Endothelial cell of umbilical vein (primary cell): ENCODE results near the gene KRTAP11-1. TPM values are rescaled to one million over a fixed set of nuclear protein-coding genes. Genes with fewer than 3 reads are reported as not detected.

Experiments
- BruUV-seq: library from RNA; stranded (reverse); fragments of 400-500 nt; replicated peaks from 2 replicates; lab custom pipeline; 2021; lab: Mats Ljungman, UMichigan
- CTCF ChIA-PET: fragments of 300-600, 350-600 bp; sonication (Branson Sonifier 250); formaldehyde crosslinking; loops from one replicate; lab custom pipeline; 2021; ENCODE audit warnings: antibody characterized with exemption, inconsistent platforms; lab: Charles Lee
- POLR2A ChIA-PET: fragments of 300-600, 350-600 bp; sonication (Branson Sonifier 250); formaldehyde crosslinking; loops from one replicate; lab custom pipeline; 2021; ENCODE audit warnings: antibody characterized with exemption, inconsistent platforms; lab: Charles Lee
- DNase-seq: peaks from one replicate; pipeline ENCODE4 v3.0.0-alpha.2; 2011; ENCODE audit warnings: low read depth, low spot score
- FAIRE-seq: peaks from 2 replicates; lab custom pipeline; 2011; peaks lifted over from hg19 to GRCh38; lab: Jason Lieb, UNC
- H2AFZ ChIP-seq: 2 replicates; pipeline ENCODE4 v1.6.0; 2012; ENCODE audit warnings: low read depth, low read length, control low read depth, inconsistent platforms
- H3K27ac ChIP-seq: 2 replicates; pipeline ENCODE4 v1.5.1; 2011; ENCODE audit warnings: low read depth, mild to moderate bottlenecking, control low read depth, low read length, moderate library complexity; ENCODE audit not compliant: insufficient read depth
- H3K27me3 ChIP-seq, 2 experiments: 2 replicates each; pipeline versions ENCODE4 v1.6.0 to v1.6.1; 2011; ENCODE audit warnings: low read length in 2 of 2, mixed read lengths in 1 of 2; ENCODE audit not compliant: control insufficient read depth in 2 of 2, insufficient read depth in 2 of 2
- H3K36me3 ChIP-seq, 2 experiments: 2 replicates in 1 of 2; 3 replicates in 1 of 2; pipeline ENCODE4 v1.5.1; 2011; ENCODE audit warnings: low read length in 2 of 2, mild to moderate bottlenecking in 1 of 2, moderate library complexity in 1 of 2; ENCODE audit not compliant: control insufficient read depth in 2 of 2, insufficient read depth in 2 of 2; ENCODE audit errors: extremely low read depth in 1 of 2
- H3K4me1 ChIP-seq: 3 replicates; pipeline ENCODE4 v1.5.1; 2011; ENCODE audit warnings: mild to moderate bottlenecking, low read length; ENCODE audit not compliant: control insufficient read depth, insufficient read depth; ENCODE audit errors: extremely low read depth
- H3K4me2 ChIP-seq: 2 replicates; pipeline ENCODE4 v1.6.1; 2011; ENCODE audit warnings: low read length, control low read depth, mixed read lengths; ENCODE audit not compliant: insufficient read depth
- H3K4me3 ChIP-seq, 3 experiments: fragments of 200-600 bp in 1 of 3; sonication (generic), shearing (Covaris generic) in 1 of 3; replicated peaks in 1 of 3; 2 replicates each; pipeline ENCODE4 v1.5.1; 2011 to 2016; ENCODE audit warnings: control low read depth in 3 of 3, low read length in 3 of 3, mild to moderate bottlenecking in 2 of 3, inconsistent platforms in 1 of 3, low read depth in 1 of 3, moderate library complexity in 1 of 3; ENCODE audit not compliant: insufficient read depth in 1 of 3
- H3K79me2 ChIP-seq: 2 replicates; pipeline ENCODE4 v1.6.0; 2012; ENCODE audit warnings: low read length, inconsistent platforms; ENCODE audit not compliant: control insufficient read depth, insufficient read depth
- H3K9ac ChIP-seq: replicated peaks from 2 replicates; pipeline ENCODE3; 2011; ENCODE audit warnings: low read length, control low read depth; ENCODE audit not compliant: insufficient read depth; ENCODE audit errors: extremely low read depth
- H3K9me1 ChIP-seq: replicated peaks from 3 replicates; pipeline ENCODE4 v1.6.0; 2011; ENCODE audit warnings: mild to moderate bottlenecking, low read length; ENCODE audit not compliant: control insufficient read depth, insufficient read depth; ENCODE audit errors: extremely low read depth
- H3K9me3 ChIP-seq: replicated peaks from 2 replicates; pipeline ENCODE4 v1.5.1; 2012; ENCODE audit warnings: low read length, inconsistent platforms; ENCODE audit not compliant: control insufficient read depth, insufficient read depth
- H4K20me1 ChIP-seq: replicated peaks from 2 replicates; pipeline ENCODE3; 2011; ENCODE audit warnings: mild to moderate bottlenecking, low read length; ENCODE audit not compliant: control insufficient read depth, insufficient read depth; ENCODE audit errors: extremely low read depth
- EZH2 ChIP-seq: IDR thresholded peaks from 2 replicates; pipeline ENCODE4 v1.6.1; 2012; ENCODE audit warnings: borderline replicate concordance, low read depth, mild to moderate bottlenecking, moderate library complexity, low read length, inconsistent platforms; ENCODE audit not compliant: severe bottlenecking
- FOS ChIP-seq: IDR thresholded peaks from 2 replicates; pipeline ENCODE4 v1.6.1; 2011; ENCODE audit warnings: mild to moderate bottlenecking, low read length, moderate library complexity, borderline replicate concordance; ENCODE audit not compliant: insufficient read depth
- GATA2 ChIP-seq: IDR thresholded peaks from 2 replicates; pipeline ENCODE4 v1.7.0; 2011; ENCODE audit warnings: low read depth, mild to moderate bottlenecking, moderate library complexity, mixed read lengths, low read length; ENCODE audit not compliant: insufficient read length, insufficient read depth
- JUN ChIP-seq: IDR thresholded peaks from 2 replicates; pipeline ENCODE4 v1.6.1; 2011; ENCODE audit warnings: borderline replicate concordance, low read depth; ENCODE audit not compliant: insufficient read length, insufficient read depth
- MYC ChIP-seq: IDR thresholded peaks from one replicate; pipeline ENCODE4 v1.6.1; 2011; ENCODE audit warnings: mild to moderate bottlenecking, low read depth, low read length
- POLR2A ChIP-seq: IDR thresholded peaks from 2 replicates; pipeline ENCODE4 v1.6.1; 2012; ENCODE audit warnings: low read depth, mild to moderate bottlenecking, control low read depth, low read length
- POLR2AphosphoS5 ChIP-seq: IDR thresholded peaks from 2 replicates; pipeline ENCODE4 v1.6.1; 2012; ENCODE audit warnings: low read depth, mild to moderate bottlenecking, control low read depth, low read length, moderate library complexity; ENCODE audit not compliant: insufficient read depth
- dilution Hi-C: fragments of 300-500 bp; cut with MboI; formaldehyde crosslinking; loops from one replicate; pipeline ENCODE4 v1.15.0; 2019; ENCODE audit warnings: low sequenced_read_pairs; ENCODE audit not compliant: extremely low pct_ligation_motif_present
- intact Hi-C: fragments of 100-400 bp; cut with micrococcal nuclease; formaldehyde crosslinking; loops from one replicate; pipeline ENCODE4 v1.10.0; 2022
- polyA plus RNA-seq, 4 experiments: library from polyadenylated mRNA; depleted of rRNA in 3 of 4; stranded (reverse) in 3 of 4; unstranded in 1 of 4; fragments of >200 nt; gene quantifications; 2 replicates each; pipeline versions ENCODE4 v1.2.1 to v1.2.3, GENCODE V29; 2011 to 2012; ENCODE audit warnings: missing spikeins in 1 of 4
- total RNA-seq: library from RNA; stranded (reverse); gene quantifications from 2 replicates; pipeline ENCODE4 v1.2.3, GENCODE V29; 2021
- TF ChIP-seq, protein P1 (sequence below), 2 donors: IDR thresholded peaks; 1 replicate in 1 of 2; 2 replicates in 1 of 2; pipeline ENCODE4 v1.5.1; 2011; ENCODE audit warnings: low read length in 2 of 2, mild to moderate bottlenecking in 2 of 2, moderate library complexity in 2 of 2, control low read depth in 1 of 2, inconsistent platforms in 1 of 2, low read depth in 1 of 2; ENCODE audit not compliant: insufficient read depth in 1 of 2; ENCODE audit errors: extremely low read depth in 1 of 2
- TF ChIP-seq, protein P2 (sequence below): IDR thresholded peaks from 2 replicates; pipeline ENCODE4 v1.6.1; 2011; ENCODE audit not compliant: insufficient read depth, insufficient read length

Gene KRTAP11-1
- total and polyA plus RNA-seq, 2 donors (not counting 3 experiments of a cell fraction or from before 2014, with no cell fraction given) = not detected

DNA sequence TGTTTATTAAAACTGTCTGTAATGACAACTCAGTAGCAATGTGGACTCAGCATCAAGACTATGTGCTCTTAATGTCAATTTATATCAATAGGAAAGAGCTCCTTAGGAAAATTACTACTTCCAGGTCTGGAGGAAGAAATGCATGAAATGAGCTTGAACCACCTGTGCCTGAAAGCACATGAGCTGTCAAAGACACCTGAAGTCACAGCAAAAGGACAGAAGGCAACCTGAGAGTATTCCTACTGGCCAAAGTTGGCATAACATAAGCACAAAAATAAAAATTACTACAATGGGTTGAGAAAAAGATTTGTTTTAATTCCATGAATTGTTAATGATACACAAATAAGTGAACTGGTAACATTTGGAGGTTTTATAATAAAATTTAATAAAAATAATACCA, 38.4 kb downstream of the KRTAP11-1 start:
- Histone ChIP-seq H3K4me1 (no peaks in the 10 kb centered on the region), H4K20me1 (no peaks in the 10 kb centered on the region), H3K9me1 (no peaks in the 10 kb centered on the region), H3K79me2 (no peaks in the 10 kb centered on the region), H3K9ac (no peak overlapping the region), H3K4me3 (no peak overlapping the region), H3K27me3 (no peaks in the 10 kb centered on the region), H3K27ac (no peak overlapping the region), H2AFZ (no peak overlapping the region), H3K4me2 (no peak overlapping the region), H3K36me3 (no peaks in the 10 kb centered on the region), H3K9me3 (peaks cover 2% of the 10 kb centered on the region)
- dilution Hi-C loops (no loop called here), intact Hi-C loops (no loop called here)
- BruUV-seq = no TSS peak
- ChIA-PET CTCF (no interaction called here), POLR2A (no interaction called here)
- FAIRE-seq (no peak), DNase-seq (no peak)
- TF ChIP-seq FOS (no peak), MYC (no peak), EZH2 (no peak), JUN (no peak), GATA2 (no peak), POLR2AphosphoS5 (no peak), POLR2A (no peak)
- TF ChIP-seq, protein P1, sequence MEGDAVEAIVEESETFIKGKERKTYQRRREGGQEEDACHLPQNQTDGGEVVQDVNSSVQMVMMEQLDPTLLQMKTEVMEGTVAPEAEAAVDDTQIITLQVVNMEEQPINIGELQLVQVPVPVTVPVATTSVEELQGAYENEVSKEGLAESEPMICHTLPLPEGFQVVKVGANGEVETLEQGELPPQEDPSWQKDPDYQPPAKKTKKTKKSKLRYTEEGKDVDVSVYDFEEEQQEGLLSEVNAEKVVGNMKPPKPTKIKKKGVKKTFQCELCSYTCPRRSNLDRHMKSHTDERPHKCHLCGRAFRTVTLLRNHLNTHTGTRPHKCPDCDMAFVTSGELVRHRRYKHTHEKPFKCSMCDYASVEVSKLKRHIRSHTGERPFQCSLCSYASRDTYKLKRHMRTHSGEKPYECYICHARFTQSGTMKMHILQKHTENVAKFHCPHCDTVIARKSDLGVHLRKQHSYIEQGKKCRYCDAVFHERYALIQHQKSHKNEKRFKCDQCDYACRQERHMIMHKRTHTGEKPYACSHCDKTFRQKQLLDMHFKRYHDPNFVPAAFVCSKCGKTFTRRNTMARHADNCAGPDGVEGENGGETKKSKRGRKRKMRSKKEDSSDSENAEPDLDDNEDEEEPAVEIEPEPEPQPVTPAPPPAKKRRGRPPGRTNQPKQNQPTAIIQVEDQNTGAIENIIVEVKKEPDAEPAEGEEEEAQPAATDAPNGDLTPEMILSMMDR (IDR thresholded peaks at IDR 0.05; ENCODE audit: extremely low read depth in 1 of 2, insufficient read depth in 1 of 2, low read depth in 1 of 2, low read length in 2 of 2) = no peak
- TF ChIP-seq, protein P2, sequence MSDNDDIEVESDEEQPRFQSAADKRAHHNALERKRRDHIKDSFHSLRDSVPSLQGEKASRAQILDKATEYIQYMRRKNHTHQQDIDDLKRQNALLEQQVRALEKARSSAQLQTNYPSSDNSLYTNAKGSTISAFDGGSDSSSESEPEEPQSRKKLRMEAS = no peak
